ENCODE results near the gene OR6C68. TPM values are rescaled to one million over a fixed set of nuclear protein-coding genes. Genes with fewer than 3 reads are reported as not detected.

Gene OR6C68
- polyA plus RNA-seq, 1 experiment: not detected

GRCh38 chr12:55495490-55495889 is 3.3 kb downstream of the OR6C68 start:
- TF ChIP-seq CTCF (IDR thresholded peaks at IDR 0.05; ENCODE audit: low read depth, low read length): no peak
- ChIA-PET CTCF (no interaction called here), POLR2A (no interaction called here)
- Histone ChIP-seq H3K9me3 (ENCODE audit: control insufficient read depth, insufficient read depth, low read length) (no peaks in the 10 kb centered on the region), H3K27me3 (ENCODE audit: control insufficient read depth, insufficient read depth, low read length) (no peaks in the 10 kb centered on the region), H3K4me3 (ENCODE audit: low read depth, low read length) (no peak overlapping the region), H3K27ac (ENCODE audit: low read depth, low read length) (no peak overlapping the region)
- no peak for DNase-seq (ENCODE audit: low read depth, low spot score)

GRCh38 chr12:55499231-55499630 is 7.1 kb downstream of the OR6C68 start:
- ChIA-PET POLR2A (no interaction called here), CTCF (no interaction called here)
- no peak for DNase-seq (ENCODE audit: low read depth, low spot score)
- no peak for TF ChIP-seq CTCF (IDR thresholded peaks at IDR 0.05; ENCODE audit: low read depth, low read length)
- Histone ChIP-seq H3K27me3 (ENCODE audit: control insufficient read depth, insufficient read depth, low read length) (no peaks in the 10 kb centered on the region), H3K9me3 (ENCODE audit: control insufficient read depth, insufficient read depth, low read length) (no peaks in the 10 kb centered on the region), H3K27ac (ENCODE audit: low read depth, low read length) (no peak overlapping the region), H3K4me3 (ENCODE audit: low read depth, low read length) (no peak overlapping the region)

- Histone ChIP-seq H3K27me3 (ENCODE audit: control insufficient read depth, insufficient read depth, low read length) (no peaks in the 10 kb centered on the region), H3K9me3 (ENCODE audit: control insufficient read depth, insufficient read depth, low read length) (no peaks in the 10 kb centered on the region), H3K27ac (ENCODE audit: low read depth, low read length) (no peak overlapping the region), H3K4me3 (ENCODE audit: low read depth, low read length) (no peak overlapping the region)
- CTCF ChIA-PET: no interaction called here
- POLR2A ChIA-PET: no interaction called here
- no peak for DNase-seq (ENCODE audit: low read depth, low spot score)
- no peak for TF ChIP-seq CTCF (IDR thresholded peaks at IDR 0.05; ENCODE audit: low read depth, low read length)
Measured at GRCh38 chr12:55499810-55500252, 7.7 kb downstream of the OR6C68 start.

- TF ChIP-seq CTCF (IDR thresholded peaks at IDR 0.05; ENCODE audit: low read depth, low read length): no peak
Measured at GRCh38 chr12:55501601-55502000, 9.4 kb downstream of the OR6C68 start.

GRCh38 chr12:55515696-55516095 is 23.5 kb downstream of the OR6C68 start:
- Histone ChIP-seq H3K27ac (ENCODE audit: low read depth, low read length) (no peak overlapping the region), H3K27me3 (ENCODE audit: control insufficient read depth, insufficient read depth, low read length) (no peaks in the 10 kb centered on the region), H3K9me3 (ENCODE audit: control insufficient read depth, insufficient read depth, low read length) (no peaks in the 10 kb centered on the region), H3K4me3 (ENCODE audit: low read depth, low read length) (no peak overlapping the region)
- TF ChIP-seq CTCF (IDR thresholded peaks at IDR 0.05; ENCODE audit: low read depth, low read length): no peak
- ChIA-PET POLR2A (no interaction called here), CTCF (no interaction called here)
- DNase-seq (ENCODE audit: low read depth, low spot score): no peak

More at GRCh38 chr12:55501601-55502000, 9.4 kb downstream of the OR6C68 start:
- ChIA-PET POLR2A (no interaction called here), CTCF (no interaction called here)
- Histone ChIP-seq H3K27me3 (ENCODE audit: control insufficient read depth, insufficient read depth, low read length) (no peaks in the 10 kb centered on the region), H3K27ac (ENCODE audit: low read depth, low read length) (no peak overlapping the region), H3K9me3 (ENCODE audit: control insufficient read depth, insufficient read depth, low read length) (no peaks in the 10 kb centered on the region), H3K4me3 (ENCODE audit: low read depth, low read length) (no peak overlapping the region)
- no peak for DNase-seq (ENCODE audit: low read depth, low spot score)

Measured in AG04450 (cell line).